ENCODE measurements around the gene CLIP1.

The CLIP1 gene

DNA sequence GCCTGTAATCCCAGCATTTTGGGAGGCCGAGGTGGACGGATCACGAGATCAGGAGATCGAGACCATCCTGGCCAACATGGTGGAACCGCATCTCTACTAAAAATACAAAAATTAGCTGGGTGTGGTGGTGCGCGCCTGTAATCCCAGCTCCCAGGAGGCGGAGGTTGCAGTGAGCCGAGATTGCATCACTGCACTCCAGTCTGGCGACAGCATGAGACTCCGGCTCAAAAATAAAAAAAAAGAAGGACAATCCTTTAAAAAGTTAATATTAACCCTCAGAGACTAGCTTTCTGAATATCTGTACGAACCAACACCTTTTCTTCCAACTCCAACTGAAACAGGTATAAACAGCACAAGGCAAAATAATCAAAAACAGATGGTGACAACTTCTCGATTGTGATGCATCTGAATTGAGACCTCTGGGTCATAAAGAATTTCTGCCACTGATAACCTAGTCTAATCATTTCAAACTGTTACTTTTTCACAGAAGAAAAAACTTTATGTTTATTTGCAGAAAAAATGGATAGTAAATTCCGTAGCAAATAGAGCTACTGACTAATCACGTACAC, 27.8 kb downstream of the CLIP1 start:
- no peak for DNase-seq (ENCODE audit: low spot score)
- TF ChIP-seq, protein P1, sequence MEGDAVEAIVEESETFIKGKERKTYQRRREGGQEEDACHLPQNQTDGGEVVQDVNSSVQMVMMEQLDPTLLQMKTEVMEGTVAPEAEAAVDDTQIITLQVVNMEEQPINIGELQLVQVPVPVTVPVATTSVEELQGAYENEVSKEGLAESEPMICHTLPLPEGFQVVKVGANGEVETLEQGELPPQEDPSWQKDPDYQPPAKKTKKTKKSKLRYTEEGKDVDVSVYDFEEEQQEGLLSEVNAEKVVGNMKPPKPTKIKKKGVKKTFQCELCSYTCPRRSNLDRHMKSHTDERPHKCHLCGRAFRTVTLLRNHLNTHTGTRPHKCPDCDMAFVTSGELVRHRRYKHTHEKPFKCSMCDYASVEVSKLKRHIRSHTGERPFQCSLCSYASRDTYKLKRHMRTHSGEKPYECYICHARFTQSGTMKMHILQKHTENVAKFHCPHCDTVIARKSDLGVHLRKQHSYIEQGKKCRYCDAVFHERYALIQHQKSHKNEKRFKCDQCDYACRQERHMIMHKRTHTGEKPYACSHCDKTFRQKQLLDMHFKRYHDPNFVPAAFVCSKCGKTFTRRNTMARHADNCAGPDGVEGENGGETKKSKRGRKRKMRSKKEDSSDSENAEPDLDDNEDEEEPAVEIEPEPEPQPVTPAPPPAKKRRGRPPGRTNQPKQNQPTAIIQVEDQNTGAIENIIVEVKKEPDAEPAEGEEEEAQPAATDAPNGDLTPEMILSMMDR (IDR thresholded peaks at IDR 0.05; ENCODE audit: extremely low read depth, missing control alignments) = no peak

DNA sequence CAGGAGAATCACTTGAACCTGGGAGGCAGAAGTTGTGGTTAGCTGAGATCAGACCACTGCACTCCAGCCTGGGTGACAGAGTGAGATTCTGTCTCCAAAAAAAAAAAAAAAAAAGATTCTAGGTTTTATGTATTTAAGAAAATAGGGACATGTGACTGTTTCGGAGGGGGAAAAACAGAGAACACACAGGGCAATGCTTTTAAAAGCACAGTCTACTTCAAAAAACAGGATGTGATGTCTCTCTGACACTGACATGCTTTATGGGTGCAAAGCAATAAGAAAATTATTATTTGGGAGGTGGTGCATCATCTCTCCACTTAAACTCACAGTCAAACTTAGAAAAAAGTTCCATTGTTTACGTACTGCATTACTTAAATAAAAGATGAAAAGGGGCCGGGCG, 28.7 kb downstream of the CLIP1 start:
- TF ChIP-seq, protein P1 (IDR thresholded peaks at IDR 0.05; ENCODE audit: extremely low read depth, missing control alignments) = no peak
- DNase-seq (ENCODE audit: low spot score) = no peak

DNA sequence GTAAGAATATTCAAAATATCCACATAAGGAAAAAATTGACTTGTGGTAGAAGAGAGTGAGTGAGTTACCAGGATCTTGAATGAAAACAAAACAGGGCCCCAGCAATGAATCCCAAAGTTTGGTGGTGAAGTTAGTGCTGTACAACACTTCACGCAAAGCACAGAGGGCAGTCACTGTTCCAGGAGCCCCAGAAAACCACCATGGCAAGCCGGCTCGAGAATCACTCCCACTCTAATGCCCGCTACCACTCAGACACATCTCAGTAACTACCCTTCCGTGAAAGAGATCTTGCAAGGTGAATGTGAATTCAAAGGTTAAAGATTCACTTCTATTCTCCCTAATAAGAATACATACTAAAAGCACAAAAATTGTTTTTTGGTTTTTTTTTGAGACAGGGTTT, 30.1 kb downstream of the CLIP1 start:
- no peak for DNase-seq (ENCODE audit: low spot score)

DNA sequence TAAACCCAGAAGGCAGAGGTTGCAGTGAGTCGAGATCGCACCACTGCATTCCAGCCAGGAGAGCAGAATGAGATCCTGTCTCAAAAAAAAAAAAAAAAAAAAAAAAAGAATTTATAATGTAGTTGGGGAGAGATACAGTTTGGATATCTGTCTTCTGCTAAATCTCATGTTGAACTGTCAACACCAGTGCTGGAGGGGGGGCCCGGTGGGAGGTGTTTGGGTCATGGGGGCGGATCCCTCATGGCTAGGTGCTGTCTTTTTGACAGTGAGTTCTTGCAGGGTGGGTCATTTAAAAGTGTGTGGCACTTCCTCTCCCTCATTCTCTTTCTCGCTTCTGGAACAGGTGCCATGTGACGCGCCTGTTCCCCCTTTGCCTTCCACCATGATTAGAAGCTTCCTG, 32.8 kb downstream of the CLIP1 start:
- TF ChIP-seq, protein P1 (IDR thresholded peaks at IDR 0.05; ENCODE audit: extremely low read depth, missing control alignments) = no peak
- no peak for DNase-seq (ENCODE audit: low spot score)

More for the DNA sequence above, 30.1 kb downstream of the CLIP1 start:
- TF ChIP-seq, protein P1 (IDR thresholded peaks at IDR 0.05; ENCODE audit: extremely low read depth, missing control alignments) = no peak

DNA sequence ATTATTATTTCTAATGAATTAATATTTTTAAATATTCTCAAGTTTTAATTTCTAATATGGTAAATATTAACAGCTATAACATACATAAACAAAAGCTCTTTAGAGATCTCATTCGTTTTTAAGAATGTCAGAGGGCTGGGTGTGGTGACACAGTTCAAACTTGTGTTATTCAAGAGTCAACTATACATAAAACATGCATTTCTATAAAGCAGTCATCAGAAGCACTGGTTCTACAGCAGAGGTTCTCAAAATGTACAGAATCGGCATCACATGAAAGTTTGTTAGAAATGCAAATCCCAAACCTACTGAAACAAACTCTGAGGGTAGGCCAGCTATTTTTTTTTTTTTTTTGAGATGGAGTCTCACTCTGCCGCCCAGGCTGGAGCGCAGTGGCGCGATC, 34.6 kb downstream of the CLIP1 start:
- TF ChIP-seq, protein P1 (IDR thresholded peaks at IDR 0.05; ENCODE audit: extremely low read depth, missing control alignments) = no peak
- no peak for DNase-seq (ENCODE audit: low spot score)

DNA sequence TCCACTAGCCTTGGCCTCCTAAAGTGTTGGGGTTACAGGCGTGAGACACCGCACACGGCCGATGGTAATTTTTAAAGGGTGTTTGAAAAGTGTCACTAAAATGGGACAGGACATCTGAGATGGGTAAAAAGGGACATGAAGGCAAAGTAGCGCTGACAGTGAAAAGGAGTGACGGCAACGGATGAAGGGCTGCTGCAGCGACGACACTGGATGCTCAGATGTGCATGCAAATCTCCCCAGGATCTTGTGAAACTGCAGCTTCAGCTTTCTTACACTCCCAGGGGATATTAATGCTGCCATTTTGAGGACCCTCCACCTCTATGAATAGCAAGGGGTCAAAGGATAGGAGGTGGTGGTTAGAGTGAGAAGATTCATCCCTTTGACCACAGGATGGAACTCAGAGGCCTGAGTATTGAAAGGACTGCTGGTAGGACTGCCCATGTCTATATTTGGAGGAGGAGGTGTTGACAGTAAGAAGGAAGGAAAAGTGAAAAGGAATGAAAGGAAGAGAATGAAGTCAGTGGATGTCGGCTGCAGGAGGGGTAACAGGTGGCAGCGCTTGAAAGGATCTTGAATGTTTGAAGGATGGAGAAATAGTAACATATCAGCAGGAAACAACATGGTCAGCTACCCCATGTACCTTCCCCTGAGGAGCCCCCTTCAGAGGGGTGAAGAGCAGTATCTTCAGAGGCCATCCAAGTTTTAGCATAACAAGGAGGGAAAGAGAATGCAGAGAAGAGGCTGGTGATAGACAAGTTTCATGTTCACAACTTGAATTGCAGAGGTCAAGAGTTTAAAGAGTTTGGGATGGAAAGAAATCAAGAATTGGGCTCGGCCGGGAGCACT, 37.1 kb downstream of the CLIP1 start:
- no peak for DNase-seq (ENCODE audit: low spot score)
- TF ChIP-seq, protein P1 (IDR thresholded peaks at IDR 0.05; ENCODE audit: extremely low read depth, missing control alignments) = no peak

DNA sequence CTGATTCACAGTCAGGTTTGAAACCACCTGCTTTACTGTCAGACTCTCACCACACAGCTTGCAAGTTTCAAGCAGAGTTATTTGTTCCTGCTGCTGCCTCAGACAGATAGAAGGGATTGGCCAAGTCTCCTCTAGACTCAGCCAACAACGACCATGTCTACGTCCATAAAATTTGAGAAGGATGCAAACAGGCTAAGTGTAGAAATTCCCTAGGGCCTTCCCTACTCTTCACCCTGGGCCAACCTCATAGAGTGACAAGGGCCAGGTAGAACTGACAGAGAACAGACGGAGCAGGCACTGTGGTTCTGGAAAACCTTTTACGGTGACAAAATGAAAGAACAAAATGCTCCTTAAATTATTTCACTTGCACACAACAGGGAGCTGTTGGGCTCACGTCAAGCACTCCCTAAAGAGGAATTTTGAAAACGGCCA, 39.5 kb downstream of the CLIP1 start:
- DNase-seq (ENCODE audit: low spot score) = no peak
- TF ChIP-seq, protein P1 (IDR thresholded peaks at IDR 0.05; ENCODE audit: extremely low read depth, missing control alignments) = no peak

Data from GM20000 (cell line).